Measurements from ENCODE around the gene SHC3.

Gene SHC3

DNA sequence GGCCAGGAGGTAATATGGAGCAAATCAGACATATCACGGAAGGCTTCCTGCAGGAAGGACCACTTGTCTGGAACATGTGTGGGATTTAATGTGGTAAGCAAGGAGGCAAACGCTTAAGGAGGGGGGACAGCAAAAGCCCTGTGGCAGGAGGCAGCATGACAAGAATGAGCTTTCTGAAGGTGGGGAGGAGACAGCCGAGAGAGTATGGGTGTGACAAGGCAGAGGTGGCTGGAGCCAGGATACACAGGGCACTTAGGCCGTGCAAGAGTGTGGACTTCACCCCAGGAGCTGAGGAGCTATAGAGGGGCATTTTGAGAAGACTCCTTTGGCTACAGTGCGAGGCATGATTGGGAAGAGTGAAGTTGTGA, 201.7 kb downstream of the SHC3 start:
- no peak for DNase-seq

DNA sequence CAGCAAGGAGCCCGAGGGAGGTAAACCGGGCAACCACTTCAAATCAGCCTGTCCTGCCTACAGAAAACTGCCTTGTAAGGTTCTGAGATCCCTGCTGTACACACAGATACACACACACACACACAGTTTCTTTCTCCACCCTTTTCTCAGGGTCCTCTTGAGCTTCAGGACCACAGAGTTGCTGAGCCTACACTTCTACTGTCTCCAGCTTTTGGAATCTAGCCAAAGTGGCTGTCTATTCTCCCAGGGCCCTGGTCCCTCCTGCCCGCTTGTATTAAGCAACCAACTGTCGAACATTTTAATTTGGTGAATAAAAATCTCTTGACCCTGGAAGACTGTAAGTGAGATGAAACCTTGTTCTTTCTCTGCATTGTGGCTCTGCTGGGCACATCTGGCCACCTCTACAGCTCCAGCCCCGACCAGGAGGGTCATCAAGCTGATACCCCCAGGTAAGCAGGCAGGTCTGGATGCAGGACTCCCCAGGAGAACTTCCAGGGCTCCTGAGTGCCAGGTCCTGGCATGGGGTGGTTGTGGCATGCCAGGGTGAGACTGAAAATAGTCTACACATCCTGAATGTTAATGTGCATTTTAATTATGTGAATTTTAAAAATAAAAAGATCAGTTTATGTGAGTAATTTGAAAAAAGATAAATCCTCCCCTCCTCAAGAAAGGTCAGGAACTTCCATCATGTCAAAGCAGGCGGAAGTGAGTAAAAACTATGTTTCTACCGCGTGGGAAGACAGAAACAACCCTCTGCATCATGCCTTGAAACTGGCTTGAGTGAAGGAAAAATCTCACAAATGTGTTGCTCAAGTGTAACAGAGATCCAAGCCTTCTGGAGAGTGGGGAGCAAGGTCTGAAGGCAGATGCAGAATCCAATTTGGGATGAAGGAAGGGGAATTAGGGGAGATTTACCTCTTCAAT, 202.4 kb downstream of the SHC3 start:
- DNase-seq, result no peak

DNA sequence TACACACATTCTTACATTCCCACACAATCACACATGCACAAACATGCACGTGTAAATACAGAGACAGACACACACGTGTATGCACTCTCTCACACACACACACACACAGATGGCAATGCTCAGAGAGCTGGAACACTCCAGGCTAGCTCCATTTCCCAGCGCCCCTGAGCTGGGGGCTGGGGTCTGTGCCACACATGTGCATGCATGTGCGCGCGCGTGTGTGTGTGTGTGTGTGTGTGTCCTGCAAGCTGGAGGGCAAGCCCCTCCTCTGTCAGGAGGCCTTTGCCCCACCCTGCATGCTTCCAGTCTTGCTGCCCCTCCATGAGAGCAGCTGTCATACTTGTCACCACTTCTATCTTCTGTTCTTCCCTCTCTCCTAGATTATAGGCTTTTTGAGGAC, 204.0 kb downstream of the SHC3 start:
- no peak for DNase-seq

DNA sequence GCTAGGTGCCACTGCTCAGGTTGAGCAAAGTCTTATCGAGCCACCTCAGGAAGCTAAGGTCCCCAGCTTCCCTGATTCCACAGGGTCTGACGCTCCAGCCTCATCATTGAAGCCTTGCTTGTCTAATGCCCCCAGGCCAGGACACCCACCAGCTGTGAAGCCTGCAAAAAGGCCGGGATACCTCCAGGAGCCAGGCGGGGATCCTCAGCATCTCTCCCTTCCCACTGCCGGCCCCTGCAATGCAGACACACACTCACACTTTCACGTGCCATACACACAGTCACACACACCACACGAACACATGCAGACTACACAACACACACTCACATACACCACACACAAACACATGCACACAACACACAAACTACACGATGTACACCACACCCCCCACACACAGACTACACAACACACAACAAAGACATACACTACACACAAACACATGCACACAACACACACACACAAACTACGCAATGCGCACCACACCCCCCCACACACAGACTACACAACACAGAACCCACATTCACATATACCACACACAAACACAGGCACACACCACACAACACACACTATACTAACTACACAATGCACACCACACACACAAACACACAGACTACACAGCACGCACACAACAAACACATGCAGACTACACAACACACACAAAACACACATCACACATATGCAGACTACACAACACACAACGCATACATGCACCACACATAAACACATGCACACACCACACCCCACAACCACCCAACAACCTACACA, 205.2 kb downstream of the SHC3 start:
- DNase-seq, result no peak

DNA sequence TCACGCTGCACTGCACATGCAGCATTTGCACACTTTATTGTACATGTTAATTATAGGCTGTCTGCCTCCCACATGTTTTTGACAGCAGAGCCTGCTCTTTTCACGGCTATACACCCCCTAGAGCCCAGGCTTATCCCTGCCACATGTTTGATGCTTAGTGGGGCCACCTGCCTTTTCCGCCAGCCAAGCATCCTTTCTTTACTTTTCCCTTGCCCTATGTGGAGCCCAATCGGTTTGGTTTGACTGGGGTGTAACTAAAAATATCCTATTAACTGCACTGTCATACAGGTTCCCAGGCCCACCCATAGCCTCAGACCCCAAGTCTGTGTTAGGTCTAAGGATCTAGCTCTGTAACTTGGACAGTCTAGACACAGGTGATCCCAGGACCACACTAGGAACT, 206.2 kb downstream of the SHC3 start:
- no peak for DNase-seq

DNA sequence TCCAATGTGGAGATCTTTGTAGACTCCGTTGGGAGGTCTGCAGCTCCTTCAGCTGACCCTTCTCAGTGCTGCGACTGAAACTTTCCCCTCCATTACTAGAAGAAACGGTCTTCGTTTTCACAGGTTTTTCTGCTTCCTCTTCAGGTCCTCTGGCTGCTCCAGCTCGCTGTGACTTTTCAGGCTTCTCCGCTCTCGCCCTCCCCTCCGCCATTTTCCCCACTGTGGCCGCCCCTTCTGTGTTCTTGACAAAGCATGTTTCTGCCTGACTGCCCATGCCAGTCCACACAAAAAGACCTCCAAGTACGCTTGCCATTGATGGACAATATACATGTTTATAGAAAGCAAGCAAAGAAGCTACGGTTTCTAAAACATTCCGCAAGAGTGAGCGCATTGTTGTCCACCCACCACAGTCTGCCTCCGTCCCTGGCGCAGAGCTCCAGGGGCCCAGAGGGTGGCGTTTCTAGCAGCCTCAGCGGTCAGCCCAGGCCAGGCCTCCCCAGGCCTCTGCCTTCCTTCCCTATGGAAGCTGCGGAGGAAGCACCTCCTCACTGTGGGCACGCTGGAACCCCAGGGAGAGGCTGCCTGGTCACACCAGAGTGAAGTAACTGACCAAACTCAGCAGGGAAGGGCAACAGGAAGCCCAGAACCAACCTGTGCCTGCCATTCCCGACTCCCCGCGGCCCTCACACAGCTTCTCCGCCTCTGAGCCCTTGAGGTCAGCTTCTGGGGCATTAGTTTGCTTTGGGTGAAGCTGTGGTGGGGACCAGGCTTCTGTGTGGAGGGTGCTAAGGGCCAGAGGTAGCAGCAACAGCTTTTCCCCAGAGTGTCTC, 207.3 kb downstream of the SHC3 start:
- DNase-seq, result no peak

DNA sequence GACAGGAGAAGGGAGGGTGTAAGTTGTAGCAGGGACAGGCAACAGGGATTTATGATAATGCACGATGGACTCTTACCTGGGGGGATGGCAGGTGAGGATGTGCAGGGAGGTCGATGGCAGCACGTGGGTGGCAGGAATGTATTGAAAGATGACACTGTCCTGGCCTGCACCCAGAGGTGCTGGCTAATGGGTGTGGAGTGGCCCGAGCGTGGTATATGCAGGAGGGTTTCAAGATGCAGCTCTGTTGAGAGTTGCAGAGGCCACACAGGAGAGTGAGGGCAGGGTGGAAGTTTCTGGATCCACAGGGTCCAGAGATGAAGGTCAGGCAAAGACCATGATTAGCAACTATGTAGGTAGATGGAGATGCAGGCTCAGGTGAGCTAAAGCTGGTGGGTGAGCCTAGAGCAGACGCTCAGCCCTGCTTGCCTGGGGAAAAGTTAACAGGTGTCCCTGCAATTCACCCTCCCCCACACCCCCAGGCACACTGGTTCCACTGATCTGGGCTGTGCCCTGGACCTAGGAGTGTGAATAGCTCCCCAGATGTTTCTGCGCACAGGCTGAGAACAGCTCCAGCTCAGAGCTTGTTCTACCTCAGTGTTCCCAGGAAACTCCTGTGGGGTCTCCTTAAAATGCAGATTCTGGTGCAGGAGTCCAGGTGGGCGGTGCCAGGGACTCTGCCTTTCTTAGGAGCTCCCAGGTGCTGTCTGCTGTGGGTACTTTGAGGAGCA, 208.8 kb downstream of the SHC3 start:
- DNase-seq, result no peak

DNA sequence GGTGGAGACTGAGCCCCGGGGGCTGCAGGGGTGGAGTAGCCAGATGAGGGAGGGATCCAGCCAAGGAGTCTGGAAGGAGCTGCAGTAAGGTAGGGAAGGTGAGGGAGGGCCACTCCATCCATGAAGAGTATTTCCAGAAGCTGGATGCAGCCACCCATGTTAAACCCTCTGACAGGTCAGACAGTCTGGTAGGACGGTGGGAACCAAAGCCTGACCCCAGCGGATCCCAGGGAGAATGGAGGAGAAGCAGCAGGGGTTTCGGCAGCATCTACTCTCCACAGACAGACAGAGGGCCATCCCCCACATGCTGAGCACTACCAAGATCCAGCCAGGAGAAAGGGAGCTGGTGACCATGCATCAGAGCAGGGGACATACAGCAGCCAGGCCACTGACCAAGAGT, 209.8 kb downstream of the SHC3 start:
- DNase-seq, result no peak

DNA sequence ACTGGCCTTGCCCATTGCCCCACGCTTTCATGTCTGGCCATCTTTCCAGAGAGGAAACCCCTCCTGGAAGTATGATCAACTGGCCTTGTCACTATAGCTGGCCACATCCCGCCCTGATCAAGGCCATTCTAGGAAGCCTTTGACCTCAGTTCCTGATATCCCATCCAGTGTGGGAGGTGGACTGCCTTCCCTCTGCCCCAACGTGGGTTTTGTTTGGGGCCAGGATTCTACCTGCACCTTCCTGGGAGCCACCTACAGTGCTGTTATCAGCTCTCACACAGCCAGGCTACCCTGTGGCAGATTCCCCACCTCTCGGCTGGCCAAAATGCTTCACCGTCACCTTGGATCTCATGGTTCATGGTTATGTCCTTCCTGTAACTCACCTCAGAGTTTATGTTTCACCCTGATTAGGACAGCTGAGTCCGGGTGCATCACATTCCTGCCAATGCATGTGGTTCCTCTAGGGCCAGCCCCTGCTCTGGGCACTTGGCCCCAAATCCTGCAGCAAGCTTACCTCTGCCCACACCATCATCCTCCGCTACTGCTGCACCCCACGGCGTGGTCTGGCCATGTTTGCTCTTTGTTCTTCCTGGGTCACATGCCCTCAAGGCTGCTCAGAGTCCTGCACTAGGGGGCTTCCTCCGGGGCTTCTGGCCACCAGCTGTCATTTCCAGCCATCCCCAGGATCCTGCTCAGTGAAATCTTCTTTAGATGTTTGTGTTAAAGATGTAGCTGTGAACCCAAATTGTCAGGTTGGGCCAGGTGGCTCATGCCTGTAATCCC, 211.5 kb downstream of the SHC3 start:
- no peak for DNase-seq

DNA sequence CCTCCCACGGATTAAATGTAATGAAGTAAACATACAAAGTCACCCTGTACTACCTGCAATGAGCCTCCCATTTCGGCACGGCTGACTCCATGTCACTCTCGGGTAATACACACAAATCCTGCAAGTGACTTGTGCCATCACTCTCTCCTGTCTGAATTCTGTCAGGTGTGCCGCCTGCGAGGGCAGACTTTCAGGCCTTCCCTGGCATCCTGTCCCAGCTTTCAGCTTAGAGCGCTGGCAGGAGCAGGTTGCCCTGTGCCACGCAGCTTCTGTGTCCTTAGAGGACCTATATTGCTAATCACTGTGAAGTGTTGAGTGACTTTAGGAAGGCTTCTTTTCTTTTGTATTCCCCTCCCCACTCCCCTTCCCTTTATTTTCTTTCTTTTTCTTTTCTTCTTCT, 213.1 kb downstream of the SHC3 start:
- DNase-seq, result no peak

DNA sequence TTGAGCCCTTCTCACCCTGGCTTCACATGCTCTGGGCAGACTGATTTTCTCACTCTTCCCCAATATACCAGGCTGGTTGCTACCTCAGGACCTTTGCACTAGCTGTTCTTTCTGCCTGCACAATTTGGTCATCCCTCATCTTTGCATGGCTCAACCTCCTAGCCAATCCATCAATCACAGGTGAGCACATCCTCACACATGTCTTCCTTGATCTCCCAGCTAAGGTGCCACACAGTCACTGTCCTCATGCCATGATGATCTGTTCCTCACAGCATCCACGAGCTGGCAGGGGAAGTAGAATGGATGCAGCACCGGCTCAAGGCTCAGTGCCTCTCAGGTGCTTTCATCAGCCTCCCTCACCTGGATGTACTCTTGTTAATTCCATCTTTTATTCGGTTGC, 218.0 kb downstream of the SHC3 start:
- no peak for DNase-seq

DNA sequence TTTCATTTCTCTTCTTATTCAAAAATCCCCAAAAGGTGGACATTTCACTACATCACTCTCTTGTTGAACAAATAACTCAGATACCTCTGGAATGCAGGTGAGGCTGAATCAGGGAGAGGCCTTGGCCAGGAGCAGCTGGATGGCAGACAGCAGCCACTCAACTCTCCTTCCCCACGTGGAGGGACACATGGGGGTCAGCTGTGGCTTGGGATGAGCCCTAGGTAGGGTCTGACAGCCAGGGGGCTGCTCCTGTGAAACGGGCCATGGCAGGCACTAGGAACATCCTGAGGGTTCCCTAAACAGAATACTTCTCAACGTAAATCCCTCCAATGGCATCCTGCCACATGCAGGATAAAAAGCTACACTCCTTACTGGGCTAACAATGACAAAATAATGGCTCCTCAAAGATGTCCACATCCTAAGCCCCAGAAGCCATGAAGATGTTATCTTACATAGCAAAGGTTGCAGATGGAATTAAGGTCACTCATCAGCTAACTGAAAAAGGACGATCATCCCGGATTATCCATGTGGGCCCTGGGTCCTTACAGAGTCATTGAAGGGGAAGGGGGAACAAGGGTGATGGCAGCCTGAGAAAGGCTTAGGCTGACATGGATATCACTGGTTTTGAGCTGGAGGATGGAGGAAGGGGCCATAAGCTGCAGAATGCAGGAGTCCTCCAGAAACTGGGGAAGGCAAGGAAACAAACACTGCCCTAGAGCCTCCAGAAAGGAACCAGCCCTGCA, 218.7 kb downstream of the SHC3 start:
- no peak for DNase-seq

DNA sequence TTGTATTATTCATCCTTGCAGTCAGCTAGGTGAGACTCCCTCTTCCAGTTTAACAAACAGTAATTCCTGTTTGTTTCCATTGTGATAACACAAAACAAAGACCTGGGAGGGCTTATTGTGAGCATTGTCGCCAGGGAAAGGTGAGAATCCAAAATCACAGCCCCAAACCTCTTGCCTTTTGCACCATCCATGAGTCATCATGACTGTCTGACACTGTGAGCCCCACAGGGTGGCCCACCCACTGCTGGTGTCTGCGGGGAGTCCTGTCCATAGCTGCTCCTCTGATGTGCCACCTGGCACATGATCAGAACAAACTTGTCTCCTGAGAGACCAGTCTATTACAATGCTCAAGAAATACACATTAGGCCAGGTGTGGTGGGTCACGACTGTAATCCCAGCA, 221.1 kb downstream of the SHC3 start:
- no peak for DNase-seq

All from CD4-positive, alpha-beta T cell treated with Interleukin-1 beta for 1 hour (primary cell).